ENCODE measurements around the gene PRKAR2B. TPM values are rescaled to one million over a fixed set of nuclear protein-coding genes. Genes with fewer than 3 reads are reported as not detected.

Gene PRKAR2B
- total RNA-seq, 4 donors from 2014 or later, result 3.0 to 28.1 (median 5.7) TPM

DNA sequence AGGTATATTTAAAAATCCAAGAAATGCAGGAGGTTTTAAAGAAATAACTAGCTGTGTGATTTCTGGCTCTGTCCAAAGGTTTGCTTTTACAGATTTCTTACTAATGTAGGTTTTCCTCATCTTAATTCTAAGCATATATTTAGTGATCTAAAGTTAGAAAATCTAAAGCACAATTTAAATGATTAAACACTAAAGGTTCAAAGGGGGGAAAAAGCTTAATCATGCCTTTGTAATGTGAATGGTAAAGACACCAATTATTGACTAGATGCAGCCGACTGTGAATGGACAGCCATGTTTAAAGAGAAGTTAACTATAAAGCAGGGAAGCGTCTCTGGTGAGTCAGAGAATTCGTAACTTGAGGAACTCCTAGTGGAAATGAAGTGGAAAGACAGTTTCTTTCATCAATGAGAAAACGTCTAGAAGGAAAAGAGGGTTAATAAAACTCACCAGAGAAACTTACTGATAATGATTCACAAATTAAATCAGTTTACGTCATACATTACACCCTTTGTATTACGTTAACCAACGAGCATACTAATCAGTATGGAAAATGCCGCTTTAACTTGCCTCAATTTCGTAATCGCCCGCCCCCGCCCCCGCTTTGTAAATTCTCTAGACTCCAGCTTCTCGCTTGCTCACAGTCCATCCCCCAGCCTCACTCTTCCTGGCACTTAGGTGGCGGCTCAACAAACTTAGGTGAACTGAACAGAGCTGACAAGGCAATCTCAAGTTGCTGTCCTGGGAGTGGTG lies 123.2 kb downstream of the PRKAR2B start:
- no peaks in the 10 kb centered on the region for H3K9me3 ChIP-seq
- TF ChIP-seq CTCF (IDR thresholded peaks at IDR 0.05), result peak in 5 of 6 experiments; percentile 35 to 76 (median 71)
- TF ChIP-seq POLR2A (IDR thresholded peaks at IDR 0.05), result no peak
- peaks cover 0 to 27% (median 2%) of the 10 kb centered on the region in 4 donors for H3K4me1 ChIP-seq
- H3K27me3 ChIP-seq, result no peaks in the 10 kb centered on the region
- DNase-seq, result no peak
- H3K36me3 ChIP-seq, result peaks cover 0 to 4% (median 0%) of the 10 kb centered on the region in 3 donors
- H3K4me3 ChIP-seq, result peak overlapping the region; percentile 43 to 66 (median 53)
- peak overlapping the region; percentile 89 to 98 (median 96) for H3K27ac ChIP-seq

DNA sequence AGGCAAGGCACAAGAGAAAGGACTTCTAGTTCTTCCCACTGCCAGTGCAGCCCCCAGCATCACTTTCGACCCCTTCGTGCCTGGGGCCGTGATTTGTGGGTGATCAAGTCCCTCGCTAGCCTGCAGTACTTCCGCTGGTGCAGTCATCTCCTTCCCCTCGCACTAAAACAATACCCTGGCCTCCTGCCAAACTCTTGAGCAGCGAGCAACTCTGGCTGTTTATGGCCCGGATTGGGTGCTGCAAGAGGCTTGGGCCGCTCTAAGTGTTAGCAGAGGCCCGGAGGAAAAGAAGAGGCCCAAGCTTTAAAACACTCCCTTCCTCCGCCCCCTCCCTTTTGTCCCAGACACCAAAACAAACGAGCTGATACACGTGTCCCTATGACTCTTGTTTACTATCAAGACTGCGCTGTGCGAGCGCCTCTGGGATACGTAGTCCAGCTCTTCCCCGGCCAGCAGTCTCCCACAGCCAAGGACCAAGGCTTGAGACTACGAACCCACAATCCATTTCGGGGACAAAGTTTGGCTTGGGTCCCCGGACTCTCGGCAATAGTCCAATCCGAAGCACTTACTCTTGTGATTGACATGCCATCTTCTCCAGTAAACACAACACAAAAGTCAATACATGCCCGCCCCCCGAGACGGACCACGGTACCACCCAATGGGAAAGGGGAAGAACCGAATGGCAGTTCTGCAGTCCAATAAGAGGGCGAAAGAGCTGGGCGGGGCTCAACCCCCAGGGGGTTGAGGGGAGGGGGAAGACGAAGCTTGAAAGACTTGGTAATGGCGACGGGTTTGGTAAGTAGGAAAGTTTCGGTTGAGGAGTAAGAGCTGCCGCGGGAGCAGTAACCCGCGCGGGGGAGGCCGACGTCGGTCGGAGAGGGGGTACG lies 124.0 kb downstream of the PRKAR2B start, which contains the start of gene HBP1:
Gene HBP1, plus strand, starts transcription at position 771 of the 887 bp plus-strand sequence. CDS start 10,891 bp downstream, outside the sequence.
- Histone ChIP-seq H3K27me3 (no peaks in the 10 kb centered on the region), H3K36me3 (peaks cover 0 to 4% (median 0%) of the 10 kb centered on the region in 3 donors), H3K27ac (peak within 1 kb of the TSS; percentile 97 to 100 (median 98)), H3K9me3 (no peaks in the 10 kb centered on the region), H3K4me3 (peak within 1 kb of the TSS; percentile 69 to 96 (median 94)), H3K4me1 (peaks cover 0 to 34% (median 2%) of the 10 kb centered on the region in 4 donors)
- TF ChIP-seq POLR2A (IDR thresholded peaks at IDR 0.05) (peak; percentile 60 to 72), CTCF (IDR thresholded peaks at IDR 0.05) (no peak)
- DNase-seq, result peak; percentile 97 to 99 (median 99)

- Histone ChIP-seq H3K9me3 (no peaks in the 10 kb centered on the region), H3K27me3 (no peaks in the 10 kb centered on the region), H3K27ac (peak overlapping the region; percentile 97 to 100 (median 97)), H3K36me3 (peaks cover 0 to 4% (median 0%) of the 10 kb centered on the region in 3 donors), H3K4me3 (peak overlapping the region; percentile 69 to 96 (median 94)), H3K4me1 (peaks cover 0 to 39% (median 2%) of the 10 kb centered on the region in 4 donors)
- peak; percentile 89 to 96 (median 96) for DNase-seq
- TF ChIP-seq POLR2A (IDR thresholded peaks at IDR 0.05) (peak in 1 of 2 donors; percentile 5), CTCF (IDR thresholded peaks at IDR 0.05) (peak in 1 of 6 experiments; percentile 13)
Measured at GRCh38 chr7:107169120-107170050, 124.9 kb downstream of the PRKAR2B start.

DNA sequence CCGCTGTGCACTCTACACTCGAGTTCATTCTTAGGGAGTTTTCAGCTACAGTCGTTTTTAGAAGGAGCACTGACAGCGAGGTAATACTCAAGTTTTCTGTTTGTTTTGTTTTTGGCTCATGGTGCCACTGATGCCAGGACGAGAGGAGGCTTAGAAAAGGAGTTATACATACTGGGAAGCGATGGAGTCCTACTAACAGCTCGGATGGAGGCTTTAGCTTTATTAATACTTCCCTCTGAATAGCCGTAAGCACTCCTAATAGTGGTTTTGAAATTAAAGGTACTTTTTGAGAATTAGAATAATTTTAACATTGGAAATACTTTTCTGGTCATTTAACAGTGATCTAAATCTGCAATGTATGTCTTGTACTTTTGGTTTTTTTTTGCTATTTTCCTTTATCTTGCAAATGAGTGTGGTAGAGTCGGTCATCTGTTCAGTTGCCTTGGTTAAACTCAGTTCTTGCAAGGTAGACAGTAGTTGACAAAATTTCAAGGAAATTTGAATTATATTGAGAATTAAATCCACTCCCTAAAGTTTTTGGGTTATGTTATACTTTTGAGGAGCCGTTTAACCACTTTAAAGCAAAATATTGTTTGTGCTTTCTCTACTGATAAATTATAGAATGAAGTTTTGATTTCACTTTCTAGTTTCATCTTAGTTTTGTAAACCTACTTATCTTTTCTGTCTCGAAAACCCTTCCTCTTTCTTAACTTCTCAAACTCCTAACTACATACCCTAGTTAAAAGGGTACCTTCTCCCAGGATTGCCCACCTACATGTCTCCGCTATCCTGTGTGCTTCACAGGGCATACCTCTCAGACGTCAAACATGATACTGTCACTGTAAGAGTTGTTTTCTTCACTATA lies 125.8 kb downstream of the PRKAR2B start:
- DNase-seq, result no peak
- Histone ChIP-seq H3K27me3 (no peaks in the 10 kb centered on the region), H3K4me3 (peak overlapping the region; percentile 69 to 96 (median 94)), H3K36me3 (peaks cover 0 to 4% (median 0%) of the 10 kb centered on the region in 3 donors), H3K4me1 (peaks cover 0 to 48% (median 2%) of the 10 kb centered on the region in 4 donors), H3K9me3 (no peaks in the 10 kb centered on the region), H3K27ac (peak overlapping the region; percentile 97 to 100 (median 97))
- TF ChIP-seq CTCF (IDR thresholded peaks at IDR 0.05) (no peak), POLR2A (IDR thresholded peaks at IDR 0.05) (no peak)

All from Peyer's patch (tissue), 4 donors.